ENCODE results near the gene HOXD9.

DNA sequence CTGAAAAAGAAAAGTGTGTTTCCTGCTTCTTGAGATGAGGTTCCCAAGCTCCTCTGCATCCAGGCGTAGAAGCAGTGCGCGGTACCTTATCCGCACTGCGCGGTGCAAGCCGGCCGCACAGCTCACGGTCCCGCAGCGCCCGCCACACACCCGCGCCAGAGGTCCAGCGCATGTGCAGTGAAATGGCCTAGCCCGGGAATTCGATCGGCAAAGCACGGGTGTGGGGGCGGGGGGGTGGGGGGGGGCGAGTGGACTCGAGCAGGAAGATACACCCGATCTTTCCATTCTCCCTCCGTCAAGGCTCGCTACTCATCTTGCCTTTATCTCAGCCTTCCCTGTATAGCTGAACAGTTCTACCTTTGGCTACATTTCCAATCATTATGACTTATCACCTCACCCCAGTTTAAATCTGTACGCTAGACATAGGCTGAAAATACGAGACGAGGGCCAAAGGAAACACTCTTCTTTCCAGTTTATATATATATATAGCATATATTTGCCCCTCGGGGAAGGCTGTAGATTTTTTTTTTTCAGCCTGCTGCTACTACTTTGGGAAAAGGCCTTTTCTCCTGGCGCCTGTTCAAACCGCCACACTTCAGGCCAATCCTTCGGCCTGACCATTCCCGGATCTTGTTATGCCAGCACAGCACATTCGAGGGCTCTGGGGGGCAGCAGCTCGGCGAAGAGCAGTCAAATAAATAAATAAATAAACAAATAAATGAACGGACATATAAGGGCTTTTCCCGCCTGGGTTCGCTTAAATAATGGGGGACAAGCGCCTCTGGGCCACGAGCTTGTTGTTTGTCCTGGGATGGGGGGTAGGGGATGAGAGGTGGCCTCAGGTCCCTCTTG lies 17.4 kb downstream of the HOXD9 start:
- no peak for TF ChIP-seq ESRRG (CRISPR knock-in tag; IDR thresholded peaks at IDR 0.05)
- no peak for TF ChIP-seq PPARA (CRISPR knock-in tag; IDR thresholded peaks at IDR 0.05; ENCODE audit: borderline replicate concordance)
